Endothelial cell of coronary artery (primary cell): ENCODE data around the gene TAF11L11. TPM values are rescaled to one million over a fixed set of nuclear protein-coding genes. Genes with fewer than 3 reads are reported as not detected.

Experiments used
- total RNA-seq: library from RNA; depleted of rRNA; stranded (reverse); fragments of >200 nt; gene quantifications from 2 replicates; pipeline ENCODE4 v1.2.3, GENCODE V29; 2014

Gene TAF11L11
- total RNA-seq: not detected in 2 replicates

GRCh38 chr5:17603880-17604279 is at the start of gene TAF11L11:
Gene TAF11L11 (plus strand): TSS chr5:17604183.

GRCh38 chr5:17585658-17586057 is 18.3 kb upstream of the TAF11L11 start, which contains the start of gene TAF11L7:
Gene TAF11L7 (minus strand): TSS chr5:17585758.

GRCh38 chr5:17590860-17591259 is 13.1 kb upstream of the TAF11L11 start, which contains the start of gene TAF11L8:
Gene TAF11L8 (minus strand): TSS chr5:17590960.

GRCh38 chr5:17594255-17594654 is 9.7 kb upstream of the TAF11L11 start, which contains the start of gene TAF11L9:
Gene TAF11L9 (minus strand): TSS chr5:17594394.

GRCh38 chr5:17597728-17598127 is 6.3 kb upstream of the TAF11L11 start, which contains the start of gene TAF11L10:
Gene TAF11L10 (minus strand): TSS chr5:17597828.

GRCh38 chr5:17610092-17610491 is 6.1 kb downstream of the TAF11L11 start, which contains the start of gene TAF11L12:
Gene TAF11L12 (plus strand): TSS chr5:17610392.

GRCh38 chr5:17631788-17632187 is 27.8 kb downstream of the TAF11L11 start, which contains the start of gene TAF11L13:
Gene TAF11L13 (plus strand): TSS chr5:17632088.

GRCh38 chr5:17634160-17634559 is 30.2 kb downstream of the TAF11L11 start, which contains the start of gene TAF11L14:
Gene TAF11L14 (plus strand): TSS chr5:17634460.

Other genes with a start within 250 kb of the TAF11L11 start
- gene TAF11L2, start 106.0 kb upstream of the TAF11L11 start, total RNA-seq: not detected in 2 replicates
- gene TAF11L3, start 85.8 kb upstream of the TAF11L11 start, total RNA-seq: not detected in 2 replicates
- not detected in 2 replicates for gene TAF11L4, start 82.4 kb upstream of the TAF11L11 start, total RNA-seq
- gene TAF11L5, start 78.9 kb upstream of the TAF11L11 start, total RNA-seq: not detected in 2 replicates
- not detected in 2 replicates for gene TAF11L6, start 75.5 kb upstream of the TAF11L11 start, total RNA-seq
- not detected in 2 replicates for gene TAF11L7, start 18.4 kb upstream of the TAF11L11 start, total RNA-seq
- gene TAF11L8, start 13.2 kb upstream of the TAF11L11 start, total RNA-seq: not detected in 2 replicates
- gene TAF11L9, start 9.8 kb upstream of the TAF11L11 start, total RNA-seq: not detected in 2 replicates
- not detected in 2 replicates for gene TAF11L10, start 6.4 kb upstream of the TAF11L11 start, total RNA-seq
- gene TAF11L12, start 6.2 kb downstream of the TAF11L11 start, total RNA-seq: not detected in 2 replicates
- gene TAF11L13, start 27.9 kb downstream of the TAF11L11 start, total RNA-seq: not detected in 2 replicates
- gene TAF11L14, start 30.3 kb downstream of the TAF11L11 start, total RNA-seq: not detected in 2 replicates